Measurements from ENCODE around the gene CHST15. TPM values are rescaled to one million over a fixed set of nuclear protein-coding genes. Genes with fewer than 3 reads are reported as not detected.

Gene CHST15
- total and polyA plus RNA-seq, 2 of the 8 experiments (the other 6 are each of a cell fraction or from before 2014, with no cell fraction given) = 8.8 to 9.1 TPM

DNA sequence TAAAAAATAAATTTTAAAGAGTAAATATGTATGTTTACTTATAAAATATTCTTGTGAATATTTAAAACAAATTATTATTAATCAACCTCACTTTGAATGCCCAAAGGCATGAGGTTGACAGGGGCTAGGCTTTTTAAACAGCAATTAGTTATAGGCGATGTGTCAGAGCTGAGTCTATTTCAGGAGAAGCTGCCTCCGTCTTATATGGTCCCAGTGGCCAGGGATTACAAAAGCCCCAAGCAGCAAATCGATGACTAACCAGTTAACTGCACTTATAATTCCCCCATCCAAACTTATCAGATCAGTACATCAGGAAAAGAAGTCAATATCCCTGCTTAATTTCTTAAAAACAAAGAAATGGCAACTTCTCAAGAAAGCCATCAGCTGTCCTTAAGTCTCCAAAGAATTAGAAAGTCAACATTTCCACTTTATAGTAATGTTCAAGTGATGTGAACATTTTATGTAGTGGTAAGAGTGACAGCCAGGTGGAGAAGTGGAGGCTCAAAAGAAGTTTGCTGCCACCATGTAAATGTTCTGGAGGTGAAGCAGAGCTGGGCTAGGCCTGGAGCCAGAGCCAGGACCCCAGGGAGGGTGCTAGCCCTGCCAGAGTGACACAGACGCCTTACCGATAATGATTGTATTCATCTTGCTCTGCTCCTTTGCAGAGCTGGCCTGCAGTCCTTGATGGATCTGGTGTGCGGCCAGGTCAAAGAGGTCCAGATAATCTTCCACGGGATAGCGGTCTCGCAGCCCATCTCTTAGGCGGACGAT is 51.5 kb downstream of the CHST15 start (continued):
- TF ChIP-seq TAF7 (optimal IDR thresholded peaks at IDR 0.05; ENCODE audit: borderline replicate concordance, low read depth, low read length) (no peak), CTBP2 (IDR thresholded peaks at IDR 0.05; ENCODE audit: borderline replicate concordance, insufficient read depth, insufficient read length, low read length) (no peak), TBP (IDR thresholded peaks at IDR 0.05; ENCODE audit: low read depth, low read length) (no peak), HDAC2 (IDR thresholded peaks at IDR 0.05; ENCODE audit: borderline replicate concordance in 1 of 2, low read depth in 2 of 2, low read length in 2 of 2) (no peak)
- TF ChIP-seq, protein P1, sequence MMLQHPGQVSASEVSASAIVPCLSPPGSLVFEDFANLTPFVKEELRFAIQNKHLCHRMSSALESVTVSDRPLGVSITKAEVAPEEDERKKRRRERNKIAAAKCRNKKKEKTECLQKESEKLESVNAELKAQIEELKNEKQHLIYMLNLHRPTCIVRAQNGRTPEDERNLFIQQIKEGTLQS (IDR thresholded peaks at IDR 0.05; ENCODE audit: insufficient read depth, low read depth, low read length) = no peak
